GM12878 (cell line): ENCODE measurements around the gene UBE2L6. TPM values are rescaled to one million over a fixed set of nuclear protein-coding genes. Genes with fewer than 3 reads are reported as not detected.

Source experiments
- ASH2L ChIP-seq: fragments of 300-600, 200-600 bp; sonication (generic); IDR thresholded peaks from 2 replicates; pipeline ENCODE4 v1.6.1; 2017; ENCODE audit warnings: low read depth, mild to moderate bottlenecking, borderline replicate concordance
- ATF2 ChIP-seq: IDR thresholded peaks from 2 replicates; pipeline ENCODE4 v1.6.1; 2012; ENCODE audit warnings: low read length, inconsistent platforms
- BCLAF1 ChIP-seq: fragments of 450-650 bp; IDR thresholded peaks from 2 replicates; pipeline ENCODE4 v1.6.1; 2017; ENCODE audit warnings: antibody characterized with exemption, mild to moderate bottlenecking, moderate library complexity
- CBX5 ChIP-seq: sonication (generic); IDR thresholded peaks from 2 replicates; pipeline ENCODE4 v1.6.1; 2016; ENCODE audit warnings: low read depth, moderate library complexity, mild to moderate bottlenecking, inconsistent platforms
- CHD1 ChIP-seq: IDR thresholded peaks from 2 replicates; pipeline ENCODE4 v1.6.1; 2012; ENCODE audit warnings: low read depth, low read length, improper control_type of control experiment
- EZH2 ChIP-seq: IDR thresholded peaks from 2 replicates; pipeline ENCODE4 v1.6.1; 2012; ENCODE audit warnings: low read depth, mild to moderate bottlenecking, control low read depth, inconsistent platforms, low read length, borderline replicate concordance; ENCODE audit not compliant: control insufficient read depth
- FOXM1 ChIP-seq: IDR thresholded peaks from 2 replicates; pipeline ENCODE4 v1.6.1; 2012; ENCODE audit warnings: low read depth, mild to moderate bottlenecking, inconsistent platforms, low read length, moderate library complexity
- HSF1 ChIP-seq: fragments of 150-350 bp; IDR thresholded peaks from 2 replicates; pipeline ENCODE4 v1.6.1; 2014; ENCODE audit warnings: mild to moderate bottlenecking, low read depth, low read length
- MLLT1 ChIP-seq: fragments of 450-650 bp; IDR thresholded peaks from 2 replicates; pipeline ENCODE4 v1.6.1; 2016; ENCODE audit warnings: mild to moderate bottlenecking
- MYC ChIP-seq: IDR thresholded peaks from 2 replicates; pipeline ENCODE4 v1.6.1; 2011; ENCODE audit warnings: mild to moderate bottlenecking, low read length, moderate library complexity, inconsistent platforms; ENCODE audit not compliant: insufficient read depth, insufficient replicate concordance, insufficient read length, severe bottlenecking
- POLR2AphosphoS2 ChIP-seq: IDR thresholded peaks from 2 replicates; pipeline ENCODE4 v1.6.1; 2011; ENCODE audit warnings: low read depth, mild to moderate bottlenecking, low read length, improper control_type of control experiment, moderate library complexity
- RAD21 ChIP-seq: IDR thresholded peaks from 2 replicates; pipeline ENCODE4 v1.6.1; 2011; ENCODE audit warnings: mild to moderate bottlenecking, low read depth, low read length, moderate library complexity; ENCODE audit not compliant: insufficient read depth
- SIX5 ChIP-seq: IDR thresholded peaks from 2 replicates; pipeline ENCODE4 v1.6.1; 2011; ENCODE audit warnings: mild to moderate bottlenecking, low read depth, low read length, moderate library complexity; ENCODE audit not compliant: severe bottlenecking
- SRF ChIP-seq, 2 experiments: IDR thresholded peaks; 2 replicates each; pipeline ENCODE4 v1.6.1; 2011; ENCODE audit warnings: low read depth in 2 of 2, low read length in 2 of 2, mild to moderate bottlenecking in 1 of 2, moderate library complexity in 1 of 2
- TAF1 ChIP-seq: IDR thresholded peaks from 2 replicates; pipeline ENCODE4 v1.6.1; 2011; ENCODE audit warnings: mild to moderate bottlenecking, low read depth, low read length, borderline replicate concordance
- ZBED1 ChIP-seq: IDR thresholded peaks from 2 replicates; pipeline ENCODE4 v1.6.1; 2016; ENCODE audit warnings: borderline replicate concordance
- ZBTB4 ChIP-seq: fragments of 450-650 bp; formaldehyde crosslinking; IDR thresholded peaks from 2 replicates; pipeline ENCODE4 v1.4.0; 2022; ENCODE audit warnings: mild to moderate bottlenecking, moderate library complexity
- polyA plus RNA-seq, 11 experiments: library from polyadenylated mRNA; depleted of rRNA in 4 of 11; unstranded in 6 of 11; stranded (reverse) in 5 of 11; fragments of >200 nt; fragmentation: Nextera tagmentation in 4 of 11; fragmentation: Illumina TruSeq in 1 of 11; extraction: Ambion mirVana in 4 of 11; extraction: Trizol in 1 of 11; gene quantifications; 1 replicate in 1 of 11; 2 replicates in 10 of 11; pipeline versions ENCODE4 v1.2.1 to v1.2.3, GENCODE V29; 2011 to 2016; ENCODE audit warnings: inconsistent platforms in 2 of 11, missing spikeins in 2 of 11, low read depth in 1 of 11
- total RNA-seq, 4 experiments: library from RNA; depleted of rRNA in 3 of 4; stranded (reverse); fragments of >200 nt in 3 of 4; fragmentation: Illumina TruSeq in 1 of 4; extraction: Trizol in 1 of 4; gene quantifications; 2 replicates each; pipeline versions ENCODE4 v1.2.1 to v1.2.3, GENCODE V29; 2013 to 2021

The UBE2L6 gene
- total and polyA plus RNA-seq, 10 of the 15 experiments (the other 5 are each of a cell fraction or from before 2014, with no cell fraction given), result 114 to 295 (median 173) TPM

- TF ChIP-seq ZBTB4 (CRISPR knock-in tag) (no peak), ZBED1 (no peak), SIX5 (peak; percentile 44), SRF (IDR thresholded peaks at IDR 0.05; ENCODE audit: low read depth in 2 of 2, low read length in 2 of 2) (no peak), ATF2 (peak; percentile 42), CBX5 (no peak), TAF1 (peak; percentile 41; the same call in 1 of the 2 replicates), MYC (no peak), EZH2 (no peak), POLR2AphosphoS2 (no peak), RAD21 (no peak), BCLAF1 (no peak), ASH2L (no peak), CHD1 (no peak), FOXM1 (peak; percentile 73; the same call in 1 of the 2 replicates), HSF1 (no peak), MLLT1 (0 out of 2 replicates have a peak, but pooled peaks have one; percentile 46)
Measured at GRCh38 chr11:57530596-57531507, 36.6 kb downstream of the UBE2L6 start, which contains the start of gene TIMM10 (continued).
